MG63 (cell line): Measurements from ENCODE around the gene SLC25A51. TPM values are rescaled to one million over a fixed set of nuclear protein-coding genes. Genes with fewer than 3 reads are reported as not detected.

ENCODE experiments used
- DNase-seq: peaks from one replicate; pipeline ENCODE4 v3.0.0-alpha.2; 2020
- H3K27me3 ChIP-seq: fragments of 250-450 bp; sonication (Bioruptor Pico); 2 replicates; pipeline ENCODE4 v1.5.1; 2020; ENCODE audit warnings: mild to moderate bottlenecking, moderate library complexity
- H3K36me3 ChIP-seq: fragments of 250-450 bp; sonication (Bioruptor Pico); 2 replicates; pipeline ENCODE4 v1.5.1; 2020; ENCODE audit warnings: mild to moderate bottlenecking, moderate library complexity
- H3K4me3 ChIP-seq: fragments of 250-450 bp; sonication (Bioruptor Pico); 2 replicates; pipeline ENCODE4 v1.5.1; 2020; ENCODE audit warnings: mild to moderate bottlenecking, moderate library complexity
- H3K9me3 ChIP-seq: fragments of 250-450 bp; sonication (Bioruptor Pico); 2 replicates; pipeline ENCODE4 v1.5.1; 2020; ENCODE audit warnings: mild to moderate bottlenecking, moderate library complexity
- total RNA-seq: library from RNA; depleted of rRNA; stranded (reverse); fragments of >200 nt; shearing (Covaris generic); gene quantifications from 2 replicates; pipeline ENCODE4 v1.2.3, GENCODE V29; 2014; ENCODE audit warnings: low replicate concordance

The SLC25A51 gene
- total RNA-seq, 1 experiment from 2014 or later, result 15.9 TPM

DNA sequence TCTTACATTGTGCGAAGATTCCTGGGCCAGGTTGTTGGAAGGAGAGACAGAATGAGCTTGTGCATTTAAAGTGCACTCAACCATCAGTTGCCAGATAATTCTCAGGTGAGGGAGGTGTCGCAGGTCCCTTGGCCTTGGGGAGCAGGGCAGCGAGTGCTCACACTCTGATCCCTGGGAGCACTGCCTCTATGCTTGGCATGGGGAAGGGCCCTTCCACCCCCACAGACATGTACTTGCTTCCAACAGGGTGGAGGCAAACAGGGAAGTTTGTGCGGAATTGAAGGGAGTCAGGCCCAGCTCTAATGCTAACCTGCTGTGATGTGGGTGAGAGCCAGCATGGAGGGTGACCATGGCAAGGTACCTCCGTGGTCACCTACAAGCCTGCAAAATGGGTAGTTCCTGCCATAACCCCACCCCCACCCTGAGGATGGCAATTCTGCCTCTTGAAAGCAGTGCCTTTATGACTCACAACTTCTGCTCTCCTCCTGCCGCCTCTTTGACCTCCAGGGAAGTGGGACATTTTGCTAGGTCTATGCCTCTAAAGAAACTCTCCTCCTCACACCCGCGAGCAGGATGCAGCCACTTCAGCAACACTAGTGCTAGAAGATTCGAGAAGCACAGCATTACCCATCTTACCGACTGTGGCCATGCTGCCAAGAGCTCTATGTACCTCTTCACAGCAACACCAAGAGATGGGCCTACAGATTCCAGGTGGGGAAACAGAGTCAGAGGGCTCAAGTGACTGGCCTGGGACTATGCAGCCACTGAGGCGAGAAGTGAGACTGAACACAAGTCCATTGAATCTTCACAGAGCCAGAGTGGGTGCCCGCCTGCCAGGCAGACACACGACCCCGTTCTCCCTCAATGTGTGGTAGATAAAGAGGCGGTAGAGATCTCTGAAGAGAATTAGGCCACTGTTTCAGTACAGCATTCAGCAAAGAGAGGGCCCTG lies 22.1 kb upstream of the SLC25A51 start:
- Histone ChIP-seq H3K27me3 (no peaks in the 10 kb centered on the region), H3K36me3 (peaks cover 3% of the 10 kb centered on the region; the same call in 1 of the 2 replicates), H3K9me3 (no peaks in the 10 kb centered on the region; the same call in 1 of the 2 replicates), H3K4me3 (no peak overlapping the region)
- no peak for DNase-seq

DNA sequence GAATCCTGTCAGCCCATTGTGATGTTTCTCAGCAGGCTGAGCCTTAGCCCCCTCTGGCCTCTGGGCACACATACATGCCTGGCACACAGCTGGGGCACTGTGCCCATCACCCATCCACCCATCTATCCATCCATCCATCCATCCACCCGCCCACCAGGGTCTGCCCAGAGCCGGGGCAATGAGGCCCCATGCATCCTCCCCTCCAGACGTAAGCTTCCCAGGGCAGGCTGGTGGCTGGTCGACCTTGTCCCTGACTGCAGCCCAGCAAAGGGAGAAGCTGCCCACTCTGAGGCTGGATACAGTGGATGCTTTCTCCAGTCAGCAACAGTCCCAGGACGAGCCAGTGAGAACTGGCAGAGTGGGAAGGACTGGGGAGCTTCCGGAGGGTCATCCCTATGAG lies 21.1 kb upstream of the SLC25A51 start:
- Histone ChIP-seq H3K27me3 (no peaks in the 10 kb centered on the region), H3K9me3 (no peaks in the 10 kb centered on the region)
- no peak for DNase-seq

GRCh38 chr9:37924538-37924937 lies 20.6 kb upstream of the SLC25A51 start:
- Histone ChIP-seq H3K9me3 (no peaks in the 10 kb centered on the region), H3K27me3 (no peaks in the 10 kb centered on the region), H3K4me3 (no peak overlapping the region), H3K36me3 (peaks cover 3% of the 10 kb centered on the region; the same call in 1 of the 2 replicates)
- DNase-seq, result no peak

More for the DNA sequence above, 21.1 kb upstream of the SLC25A51 start:
- Histone ChIP-seq H3K36me3 (peaks cover 3% of the 10 kb centered on the region; the same call in 1 of the 2 replicates), H3K4me3 (no peak overlapping the region)

- Histone ChIP-seq H3K9me3 (no peaks in the 10 kb centered on the region), H3K27me3 (no peaks in the 10 kb centered on the region), H3K36me3 (no peaks in the 10 kb centered on the region; the same call in 1 of the 2 replicates), H3K4me3 (no peak overlapping the region)
- DNase-seq, result no peak
Observed at GRCh38 chr9:37923796-37924427, 20.0 kb upstream of the SLC25A51 start.

DNA sequence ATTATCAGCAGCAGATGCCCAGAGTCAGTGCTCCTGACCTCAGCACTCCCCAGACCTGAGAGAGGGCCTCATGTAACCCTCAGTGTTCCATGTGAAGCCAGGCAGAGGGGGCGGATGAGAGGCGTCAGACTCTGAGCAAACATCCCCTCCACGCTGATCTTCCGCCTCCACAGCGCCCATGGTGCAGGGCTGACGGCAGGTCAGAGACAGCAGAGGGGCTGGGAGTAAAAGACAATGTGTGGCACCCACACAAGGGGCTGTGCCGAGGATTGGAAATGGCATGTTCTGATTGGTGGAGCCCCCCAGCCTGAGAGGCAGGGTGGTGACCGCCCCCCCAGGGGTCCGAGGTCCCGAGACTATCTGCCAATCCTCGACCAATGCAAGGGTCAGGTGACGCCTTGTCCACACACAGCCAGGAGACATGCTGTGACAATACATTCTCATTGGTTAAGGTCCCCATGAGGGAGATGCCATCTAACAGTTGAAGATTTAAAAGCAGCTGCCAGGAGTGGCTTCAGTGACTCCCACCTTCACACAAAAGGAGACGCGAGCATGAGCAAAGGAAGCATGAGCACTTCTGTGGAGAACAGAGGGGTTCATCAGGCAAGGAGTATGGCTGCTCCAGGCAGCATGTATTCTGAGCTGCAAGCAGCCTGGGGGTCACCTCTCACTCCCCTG lies 19.3 kb upstream of the SLC25A51 start:
- H3K27me3 ChIP-seq, result no peaks in the 10 kb centered on the region
- no peak overlapping the region for H3K4me3 ChIP-seq
- no peaks in the 10 kb centered on the region for H3K9me3 ChIP-seq
- no peak for DNase-seq
- no peaks in the 10 kb centered on the region for H3K36me3 ChIP-seq

DNA sequence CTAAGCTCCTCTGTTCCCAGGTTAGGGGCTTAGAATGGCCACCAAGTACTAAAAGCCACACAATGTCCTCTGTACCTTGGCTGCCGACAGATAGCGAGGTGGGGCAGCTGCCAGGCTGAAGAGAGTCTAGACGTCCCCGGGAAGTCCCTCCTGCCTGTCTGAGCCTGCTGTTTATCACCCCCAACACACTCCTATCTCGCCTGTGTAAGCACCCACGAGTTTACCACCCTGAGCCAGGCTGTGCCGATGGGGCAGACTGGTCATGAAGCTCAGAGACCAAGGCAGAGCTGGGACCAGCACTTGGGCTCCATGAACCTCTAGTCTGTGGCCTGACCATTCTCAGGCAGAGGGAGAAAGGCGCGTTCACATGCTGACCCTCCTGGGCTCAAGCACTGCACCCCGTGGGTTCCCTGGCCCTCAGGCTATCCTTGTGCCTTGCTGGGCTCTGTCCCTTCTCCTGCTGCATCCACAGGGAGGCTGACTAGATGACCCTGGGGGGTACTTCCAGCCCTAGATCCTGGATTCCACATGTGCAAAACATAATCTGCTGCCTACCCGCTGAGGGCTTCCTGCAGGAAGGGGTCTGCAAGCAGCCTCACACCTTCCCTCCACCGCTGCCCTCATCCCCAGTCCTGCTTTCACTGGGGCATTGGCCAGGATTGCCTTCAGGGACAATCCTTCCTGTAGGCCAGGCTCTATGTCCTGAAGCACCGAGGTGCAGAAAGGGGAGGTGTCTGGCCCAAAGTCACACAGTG lies 18.6 kb upstream of the SLC25A51 start:
- no peak overlapping the region for H3K4me3 ChIP-seq
- no peak for DNase-seq
- no peaks in the 10 kb centered on the region for H3K9me3 ChIP-seq
- H3K36me3 ChIP-seq, result peaks cover 5% of the 10 kb centered on the region
- no peaks in the 10 kb centered on the region for H3K27me3 ChIP-seq

- Histone ChIP-seq H3K9me3 (no peaks in the 10 kb centered on the region), H3K27me3 (no peaks in the 10 kb centered on the region), H3K4me3 (no peak overlapping the region), H3K36me3 (peaks cover 5% of the 10 kb centered on the region)
- no peak for DNase-seq
Observed at GRCh38 chr9:37921546-37922300, 17.8 kb upstream of the SLC25A51 start.

GRCh38 chr9:37921168-37921510 lies 17.2 kb upstream of the SLC25A51 start:
- Histone ChIP-seq H3K9me3 (no peaks in the 10 kb centered on the region), H3K4me3 (no peak overlapping the region), H3K27me3 (no peaks in the 10 kb centered on the region), H3K36me3 (peaks cover 5% of the 10 kb centered on the region)
- no peak for DNase-seq

GRCh38 chr9:37920471-37921167 lies 16.7 kb upstream of the SLC25A51 start:
- DNase-seq, result no peak
- Histone ChIP-seq H3K4me3 (no peak overlapping the region), H3K36me3 (peaks cover 5% of the 10 kb centered on the region), H3K9me3 (no peaks in the 10 kb centered on the region), H3K27me3 (no peaks in the 10 kb centered on the region)

DNA sequence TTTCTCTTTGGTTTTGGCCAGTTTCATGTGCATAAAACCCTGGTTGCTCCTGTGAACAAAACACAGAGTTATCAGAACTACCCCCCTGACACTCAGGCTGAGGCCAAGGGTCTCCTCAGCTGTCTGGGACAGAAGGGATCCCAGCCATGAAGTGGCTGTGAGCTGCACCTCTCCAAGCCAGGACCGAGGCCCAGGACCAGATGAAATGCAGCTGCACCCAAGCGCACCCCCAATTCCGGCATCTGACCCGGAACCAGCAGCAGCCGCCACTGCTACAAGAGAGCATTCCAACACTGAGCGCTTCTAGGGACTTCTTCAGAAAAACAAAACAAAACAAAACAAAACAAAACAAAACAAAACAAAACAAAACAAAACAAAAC lies 16.0 kb upstream of the SLC25A51 start:
- Histone ChIP-seq H3K27me3 (no peaks in the 10 kb centered on the region), H3K36me3 (peaks cover 5% of the 10 kb centered on the region), H3K9me3 (no peaks in the 10 kb centered on the region), H3K4me3 (no peak overlapping the region)
- DNase-seq, result no peak

- Histone ChIP-seq H3K9me3 (no peaks in the 10 kb centered on the region), H3K27me3 (no peaks in the 10 kb centered on the region), H3K36me3 (peaks cover 5% of the 10 kb centered on the region), H3K4me3 (no peak overlapping the region)
- no peak for DNase-seq
Observed at GRCh38 chr9:37919246-37919955, 15.5 kb upstream of the SLC25A51 start.

DNA sequence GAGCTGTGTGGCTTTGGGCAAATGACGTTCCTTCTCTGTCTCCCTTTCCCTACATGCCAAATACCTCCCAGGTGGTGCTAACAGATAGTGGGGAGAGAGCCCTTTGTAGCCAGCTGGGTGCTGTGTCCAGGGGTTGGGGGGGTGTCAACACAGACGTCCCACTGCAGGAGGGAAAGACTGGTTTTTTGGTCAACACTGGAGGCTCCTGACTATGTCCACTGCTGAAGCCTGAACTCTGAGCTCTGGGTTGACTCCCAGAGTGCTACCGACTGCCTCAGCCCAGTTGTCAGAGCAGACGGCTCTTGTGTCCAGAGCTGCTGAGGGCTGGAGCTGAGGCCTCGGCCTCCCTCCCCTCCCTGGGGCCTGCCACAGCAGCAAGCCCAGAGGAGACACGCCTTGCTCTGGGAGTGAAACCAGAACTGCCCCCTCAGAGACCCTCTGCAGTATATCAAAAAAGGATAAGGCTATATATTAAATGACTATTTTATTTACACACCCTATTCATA lies 14.8 kb upstream of the SLC25A51 start:
- no peak for DNase-seq
- Histone ChIP-seq H3K9me3 (no peaks in the 10 kb centered on the region), H3K4me3 (no peak overlapping the region), H3K36me3 (peaks cover 8% of the 10 kb centered on the region), H3K27me3 (no peaks in the 10 kb centered on the region)

- Histone ChIP-seq H3K4me3 (no peak overlapping the region), H3K27me3 (no peaks in the 10 kb centered on the region), H3K36me3 (peaks cover 11% of the 10 kb centered on the region), H3K9me3 (no peaks in the 10 kb centered on the region)
- DNase-seq, result no peak
Observed at GRCh38 chr9:37917801-37918664, 14.1 kb upstream of the SLC25A51 start.

DNA sequence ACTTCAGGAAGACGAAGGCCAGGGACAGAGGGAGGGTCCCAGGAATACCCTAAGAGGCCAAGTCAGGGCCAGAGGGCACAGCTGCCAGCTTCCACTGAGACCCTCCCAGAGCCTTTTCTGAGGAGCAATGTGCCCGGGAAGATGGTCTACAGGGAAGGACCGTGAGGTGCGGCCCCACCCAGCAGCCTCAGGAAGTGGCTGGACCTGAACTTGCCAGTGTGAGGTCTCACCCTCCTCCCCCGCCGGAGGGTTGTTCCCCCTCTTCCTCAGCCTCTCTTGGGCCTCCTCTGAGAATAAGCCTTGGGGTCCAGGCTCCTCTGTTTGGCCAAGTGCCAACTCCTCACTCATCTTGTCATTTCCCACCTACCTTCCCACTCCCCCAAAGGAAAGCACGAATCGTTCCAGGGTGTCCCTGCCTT lies 13.4 kb upstream of the SLC25A51 start:
- no peak overlapping the region for H3K4me3 ChIP-seq
- no peaks in the 10 kb centered on the region for H3K27me3 ChIP-seq
- DNase-seq, result no peak
- peaks cover 11% of the 10 kb centered on the region for H3K36me3 ChIP-seq
- H3K9me3 ChIP-seq, result no peaks in the 10 kb centered on the region
